Progenitor cell of endocrine pancreas (in vitro differentiated cells): ENCODE measurements around the gene CUX1. TPM values are rescaled to one million over a fixed set of nuclear protein-coding genes. Genes with fewer than 3 reads are reported as not detected.
A peak's percentile ranks its signal among the peaks of the same experiment; 100 is the strongest.

Source experiments
- DNase-seq: peaks from one replicate; pipeline ENCODE4 v3.0.0; 2021; ENCODE audit warnings: low spot score; ENCODE audit not compliant: unreplicated experiment
- H3K27ac Mint-ChIP-seq: 2 replicates; pipeline ENCODE4 v1.8.0; 2021; ENCODE audit warnings: mild to moderate bottlenecking, moderate library complexity, mixed read lengths
- H3K27me3 Mint-ChIP-seq: 2 replicates; pipeline ENCODE4 v1.8.0; 2021; ENCODE audit warnings: mixed read lengths
- H3K36me3 Mint-ChIP-seq: 2 replicates; pipeline ENCODE4 v1.8.0; 2022; ENCODE audit warnings: mixed read lengths; ENCODE audit not compliant: insufficient read depth
- H3K4me1 Mint-ChIP-seq: 2 replicates; pipeline ENCODE4 v1.8.0; 2021; ENCODE audit warnings: low read depth, mixed read lengths
- H3K4me3 Mint-ChIP-seq: 2 replicates; pipeline ENCODE4 v1.8.0; 2021; ENCODE audit warnings: low read depth, mild to moderate bottlenecking, moderate library complexity, mixed read lengths
- H3K9me3 Mint-ChIP-seq: 2 replicates; pipeline ENCODE4 v1.8.0; 2021; ENCODE audit warnings: low read depth, mixed read lengths
- long read RNA-seq: library from polyadenylated mRNA; unstranded; transcript quantifications from one replicate; pipeline ENCODE4 v2.0.0, GENCODE V29; 2020
- total RNA-seq: library from RNA; stranded (reverse); gene quantifications from 2 replicates; pipeline ENCODE4 v1.2.1, GENCODE V29; 2021
- TF ChIP-seq, protein P1 (sequence below): fragments of 200-600 bp; sonication (generic); IDR thresholded peaks from one replicate; pipeline ENCODE4 v1.5.0; 2021; ENCODE audit warnings: antibody characterized with exemption, mild to moderate bottlenecking; ENCODE audit not compliant: unreplicated experiment

Gene CUX1, protein sequence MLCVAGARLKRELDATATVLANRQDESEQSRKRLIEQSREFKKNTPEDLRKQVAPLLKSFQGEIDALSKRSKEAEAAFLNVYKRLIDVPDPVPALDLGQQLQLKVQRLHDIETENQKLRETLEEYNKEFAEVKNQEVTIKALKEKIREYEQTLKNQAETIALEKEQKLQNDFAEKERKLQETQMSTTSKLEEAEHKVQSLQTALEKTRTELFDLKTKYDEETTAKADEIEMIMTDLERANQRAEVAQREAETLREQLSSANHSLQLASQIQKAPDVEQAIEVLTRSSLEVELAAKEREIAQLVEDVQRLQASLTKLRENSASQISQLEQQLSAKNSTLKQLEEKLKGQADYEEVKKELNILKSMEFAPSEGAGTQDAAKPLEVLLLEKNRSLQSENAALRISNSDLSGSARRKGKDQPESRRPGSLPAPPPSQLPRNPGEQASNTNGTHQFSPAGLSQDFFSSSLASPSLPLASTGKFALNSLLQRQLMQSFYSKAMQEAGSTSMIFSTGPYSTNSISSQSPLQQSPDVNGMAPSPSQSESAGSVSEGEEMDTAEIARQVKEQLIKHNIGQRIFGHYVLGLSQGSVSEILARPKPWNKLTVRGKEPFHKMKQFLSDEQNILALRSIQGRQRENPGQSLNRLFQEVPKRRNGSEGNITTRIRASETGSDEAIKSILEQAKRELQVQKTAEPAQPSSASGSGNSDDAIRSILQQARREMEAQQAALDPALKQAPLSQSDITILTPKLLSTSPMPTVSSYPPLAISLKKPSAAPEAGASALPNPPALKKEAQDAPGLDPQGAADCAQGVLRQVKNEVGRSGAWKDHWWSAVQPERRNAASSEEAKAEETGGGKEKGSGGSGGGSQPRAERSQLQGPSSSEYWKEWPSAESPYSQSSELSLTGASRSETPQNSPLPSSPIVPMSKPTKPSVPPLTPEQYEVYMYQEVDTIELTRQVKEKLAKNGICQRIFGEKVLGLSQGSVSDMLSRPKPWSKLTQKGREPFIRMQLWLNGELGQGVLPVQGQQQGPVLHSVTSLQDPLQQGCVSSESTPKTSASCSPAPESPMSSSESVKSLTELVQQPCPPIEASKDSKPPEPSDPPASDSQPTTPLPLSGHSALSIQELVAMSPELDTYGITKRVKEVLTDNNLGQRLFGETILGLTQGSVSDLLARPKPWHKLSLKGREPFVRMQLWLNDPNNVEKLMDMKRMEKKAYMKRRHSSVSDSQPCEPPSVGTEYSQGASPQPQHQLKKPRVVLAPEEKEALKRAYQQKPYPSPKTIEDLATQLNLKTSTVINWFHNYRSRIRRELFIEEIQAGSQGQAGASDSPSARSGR (N-terminal part only)
- 98.4 and 103 TPM in 2 replicates for total RNA-seq
- long read RNA-seq, transcript CUX1-220 (2 exons, 559 nt), result major isoform, 5 of 17 reads
- long read RNA-seq, partial matches to known transcripts, result 0 of 17 reads
- long read RNA-seq, other reads (novel, unspliced or antisense), result 11 of 17 reads

DNA sequence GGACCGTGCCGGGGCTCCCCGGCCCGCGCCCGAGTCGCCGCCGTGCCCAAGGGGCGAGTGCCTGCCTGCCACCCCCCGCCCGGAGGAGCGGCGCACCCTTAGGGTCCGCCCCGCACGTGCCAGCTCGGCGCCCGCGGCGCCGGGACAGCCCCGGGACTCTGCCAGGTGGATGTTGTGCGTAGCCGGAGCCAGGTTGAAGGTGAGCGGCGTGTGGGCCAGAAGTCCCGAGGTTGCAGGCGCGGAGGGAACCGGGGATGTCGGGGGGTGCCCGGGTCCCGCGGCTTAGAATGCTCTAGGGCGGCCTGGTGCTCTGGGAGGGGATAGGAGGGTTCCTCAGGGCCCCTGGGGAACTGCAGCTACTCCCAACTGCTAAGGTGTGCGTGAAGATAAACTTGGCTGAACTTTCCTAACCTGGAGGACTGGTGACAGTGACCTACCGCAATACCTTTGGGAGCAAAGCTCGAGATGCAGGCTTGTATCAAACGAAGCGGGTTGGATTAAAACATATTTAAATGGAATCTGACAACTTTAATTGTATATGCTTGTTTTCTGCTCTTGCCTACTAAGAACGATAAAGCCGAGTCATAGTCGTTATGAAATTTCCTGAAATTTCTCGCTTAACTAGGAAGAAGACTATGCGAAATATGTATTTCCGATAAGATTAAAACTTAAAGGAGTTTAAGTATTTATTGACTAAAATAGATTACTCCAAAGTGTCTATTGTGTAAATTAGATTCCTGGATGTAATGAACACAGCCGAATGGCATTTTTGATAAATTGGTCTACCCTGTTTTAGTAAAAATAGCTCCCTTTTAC lies at the start of gene CUX1:
CUX1 (plus strand) TSS at position 156 of the 816 bp plus-strand sequence; CDS start at position 170, 14 bp downstream.
- DNase-seq, result peak; percentile 30
- TF ChIP-seq, protein P1, sequence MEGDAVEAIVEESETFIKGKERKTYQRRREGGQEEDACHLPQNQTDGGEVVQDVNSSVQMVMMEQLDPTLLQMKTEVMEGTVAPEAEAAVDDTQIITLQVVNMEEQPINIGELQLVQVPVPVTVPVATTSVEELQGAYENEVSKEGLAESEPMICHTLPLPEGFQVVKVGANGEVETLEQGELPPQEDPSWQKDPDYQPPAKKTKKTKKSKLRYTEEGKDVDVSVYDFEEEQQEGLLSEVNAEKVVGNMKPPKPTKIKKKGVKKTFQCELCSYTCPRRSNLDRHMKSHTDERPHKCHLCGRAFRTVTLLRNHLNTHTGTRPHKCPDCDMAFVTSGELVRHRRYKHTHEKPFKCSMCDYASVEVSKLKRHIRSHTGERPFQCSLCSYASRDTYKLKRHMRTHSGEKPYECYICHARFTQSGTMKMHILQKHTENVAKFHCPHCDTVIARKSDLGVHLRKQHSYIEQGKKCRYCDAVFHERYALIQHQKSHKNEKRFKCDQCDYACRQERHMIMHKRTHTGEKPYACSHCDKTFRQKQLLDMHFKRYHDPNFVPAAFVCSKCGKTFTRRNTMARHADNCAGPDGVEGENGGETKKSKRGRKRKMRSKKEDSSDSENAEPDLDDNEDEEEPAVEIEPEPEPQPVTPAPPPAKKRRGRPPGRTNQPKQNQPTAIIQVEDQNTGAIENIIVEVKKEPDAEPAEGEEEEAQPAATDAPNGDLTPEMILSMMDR, result no peak
- H3K27ac Mint-ChIP-seq, result peak within 1 kb of the TSS; percentile 93
- H3K27me3 Mint-ChIP-seq, result peaks cover 19% of the 10 kb centered on the region
- H3K4me3 Mint-ChIP-seq, result peak within 1 kb of the TSS; percentile 82
- no peaks in the 10 kb centered on the region for H3K36me3 Mint-ChIP-seq
- peaks cover 39% of the 10 kb centered on the region for H3K4me1 Mint-ChIP-seq
- H3K9me3 Mint-ChIP-seq, result no peaks in the 10 kb centered on the region

DNA sequence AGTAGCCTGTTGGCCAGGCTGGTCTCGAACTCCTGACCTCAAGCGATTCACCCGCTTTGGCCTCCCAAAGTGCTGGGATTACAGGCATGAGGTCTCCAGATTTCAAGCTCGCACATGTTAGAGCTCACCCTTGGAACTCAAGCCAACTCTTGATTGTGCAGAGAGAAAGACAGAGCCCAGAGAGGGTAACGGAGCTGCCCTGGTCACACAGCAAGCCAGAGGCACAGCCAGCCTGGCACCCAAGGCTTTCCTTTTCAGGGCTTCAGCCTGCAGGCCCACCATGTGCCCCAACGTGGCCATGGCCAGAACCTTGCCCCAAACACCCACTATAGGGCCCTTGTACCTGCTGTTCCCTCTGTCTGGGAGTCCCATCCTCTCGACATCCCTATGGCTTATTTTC lies 49.1 kb upstream of the CUX1 start:
- DNase-seq, result no peak
- TF ChIP-seq, protein P1, result no peak
- Mint-ChIP-seq H3K4me3 (no peak overlapping the region), H3K27ac (no peak overlapping the region), H3K4me1 (no peaks in the 10 kb centered on the region), H3K27me3 (peaks cover 12% of the 10 kb centered on the region), H3K9me3 (no peaks in the 10 kb centered on the region), H3K36me3 (no peaks in the 10 kb centered on the region)

DNA sequence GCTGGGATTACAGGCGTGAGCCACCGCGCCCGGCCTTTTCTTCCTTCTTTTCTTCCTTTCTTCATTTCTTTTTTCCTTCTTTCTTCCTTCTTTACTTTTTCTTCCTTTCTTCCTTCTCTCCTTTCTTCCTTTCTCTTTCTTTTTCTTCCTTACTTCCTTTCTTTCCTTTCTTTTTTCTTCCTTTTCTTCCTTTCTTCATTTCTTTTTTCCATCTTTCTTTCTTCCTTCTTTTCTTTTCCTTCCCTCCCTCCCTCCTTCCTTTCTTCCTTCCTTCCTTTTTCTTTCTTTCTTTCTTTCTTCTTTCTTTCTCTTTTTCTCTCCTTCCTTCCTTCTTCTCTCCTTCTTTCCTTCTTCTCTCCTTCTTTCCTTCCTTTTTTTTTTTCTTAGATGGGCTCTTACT lies 47.0 kb upstream of the CUX1 start:
- Mint-ChIP-seq H3K36me3 (no peaks in the 10 kb centered on the region), H3K27ac (no peak overlapping the region), H3K9me3 (no peaks in the 10 kb centered on the region), H3K4me1 (no peaks in the 10 kb centered on the region), H3K4me3 (no peak overlapping the region), H3K27me3 (peaks cover 12% of the 10 kb centered on the region)
- no peak for DNase-seq
- TF ChIP-seq, protein P1, result no peak

DNA sequence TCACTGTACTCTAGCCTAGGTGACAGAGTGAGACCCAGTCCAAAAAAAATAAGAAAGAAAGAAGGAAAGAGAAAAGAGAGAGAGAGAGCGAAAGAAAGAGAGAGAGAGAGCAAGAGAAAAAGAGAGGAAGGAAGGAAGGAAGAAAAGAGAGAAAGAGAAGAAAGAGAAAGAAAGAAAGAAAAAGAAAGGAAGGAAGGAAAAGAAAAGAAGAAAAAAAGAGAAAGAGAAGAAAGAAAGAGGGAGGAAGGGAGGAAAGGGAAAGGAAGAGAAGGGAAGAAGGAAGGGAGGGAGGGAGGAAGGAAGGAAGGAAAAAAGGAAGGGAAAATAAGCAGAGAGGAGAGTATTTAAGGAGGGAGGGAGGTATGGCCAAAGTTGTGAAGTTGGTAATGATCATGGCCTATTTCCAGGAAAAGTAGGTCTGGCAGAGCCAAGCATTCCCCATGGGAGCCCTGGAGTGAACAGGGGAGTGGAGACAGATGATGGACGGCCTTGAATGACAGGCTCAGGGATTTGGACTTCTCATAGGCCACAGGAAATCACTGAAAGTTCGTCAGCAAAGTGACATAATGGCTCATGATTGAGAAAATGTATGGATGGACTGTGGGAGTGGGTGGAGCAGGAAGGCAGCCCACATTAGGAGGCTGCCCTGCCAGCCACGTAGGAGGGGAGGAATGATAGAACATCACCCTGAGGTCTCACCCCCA lies 44.8 kb upstream of the CUX1 start:
- no peak overlapping the region for H3K27ac Mint-ChIP-seq
- no peak overlapping the region for H3K4me3 Mint-ChIP-seq

More for the DNA sequence above, 44.8 kb upstream of the CUX1 start:
- TF ChIP-seq, protein P1, result no peak
- no peaks in the 10 kb centered on the region for H3K36me3 Mint-ChIP-seq
- H3K27me3 Mint-ChIP-seq, result peaks cover 19% of the 10 kb centered on the region
- no peak for DNase-seq
- no peaks in the 10 kb centered on the region for H3K4me1 Mint-ChIP-seq
- H3K9me3 Mint-ChIP-seq, result no peaks in the 10 kb centered on the region
